SW480 (cell line): ENCODE measurements around the gene CRACR2A.

ENCODE experiments used
- DNase-seq: peaks from one replicate; pipeline ENCODE4 v3.0.0-alpha.2; 2016; ENCODE audit warnings: low spot score

The CRACR2A gene

DNA sequence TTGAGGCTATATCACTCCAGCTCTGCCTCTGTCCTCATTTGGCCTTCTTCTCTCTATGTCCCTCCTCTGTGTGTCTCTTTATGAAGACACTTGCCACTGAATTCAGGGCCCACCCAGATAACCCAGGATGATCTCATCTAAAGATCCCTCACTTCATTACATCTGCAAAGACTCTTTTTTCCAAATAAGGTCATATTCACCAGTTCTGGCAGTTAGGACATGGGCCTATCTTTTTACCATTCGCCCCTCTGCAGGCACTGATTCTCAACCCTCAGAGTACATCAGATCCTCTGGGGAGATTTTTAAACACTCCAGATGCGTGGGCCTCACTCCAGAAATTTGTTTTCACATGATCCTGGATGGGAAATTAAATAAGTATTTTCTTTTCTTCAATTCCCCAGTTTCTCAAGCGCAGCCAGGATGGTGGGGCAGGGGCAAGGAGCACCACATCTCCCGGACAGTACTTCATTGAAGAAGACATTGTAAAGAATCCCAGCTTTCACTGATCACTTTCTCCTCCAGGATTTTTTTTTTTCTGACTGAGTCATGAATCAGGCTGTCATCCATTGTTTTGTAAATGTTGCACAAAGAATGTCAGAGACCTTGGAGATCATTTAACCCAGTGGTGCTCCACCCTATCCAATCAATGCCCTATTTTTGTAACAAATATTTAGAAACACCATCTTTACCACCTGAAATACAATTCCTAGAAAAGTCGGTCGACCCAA is 27.4 kb downstream of the CRACR2A start:
- no peak for DNase-seq

DNA sequence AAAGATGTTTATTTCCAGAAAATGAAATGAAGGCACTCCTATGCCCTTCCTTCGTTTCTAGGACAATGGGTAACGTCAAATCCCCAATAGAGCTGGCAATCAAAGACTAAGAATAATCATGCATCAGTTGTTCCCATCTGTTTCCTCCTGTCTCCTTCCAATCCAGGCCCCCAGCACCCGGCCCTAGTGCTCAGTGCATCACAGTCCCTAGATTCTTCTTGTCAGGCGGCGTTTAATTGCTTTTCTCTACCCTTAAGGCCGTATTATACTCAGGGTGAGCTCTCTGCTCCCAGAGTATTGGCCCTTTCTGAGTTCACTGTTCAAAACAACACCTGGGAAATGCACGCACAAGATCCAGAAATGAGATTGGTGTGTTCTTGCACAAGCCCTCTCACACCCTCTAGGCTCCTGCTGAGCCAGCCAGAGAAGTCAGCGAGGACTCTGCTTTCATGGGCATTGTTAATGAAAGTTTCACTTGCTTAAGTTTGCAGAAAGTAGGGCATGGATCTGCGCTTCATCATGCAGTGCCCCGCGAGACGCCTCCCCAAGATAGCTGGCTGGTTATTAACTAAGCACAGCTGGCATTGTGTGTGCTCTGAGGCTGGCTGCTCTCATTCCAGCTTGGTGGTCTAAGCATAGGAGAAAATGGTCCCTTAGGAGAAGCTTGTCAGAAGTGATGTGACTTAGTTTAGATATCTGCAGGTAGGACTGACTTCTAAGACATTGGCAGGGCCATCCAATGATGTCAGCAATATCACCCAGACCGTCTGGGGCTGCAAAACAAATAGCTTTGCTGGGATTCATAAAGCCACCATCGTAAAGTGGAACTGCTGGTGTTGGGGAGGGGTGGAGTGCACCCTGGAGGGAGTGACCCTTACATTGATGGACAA is 28.7 kb downstream of the CRACR2A start:
- DNase-seq: no peak

DNA sequence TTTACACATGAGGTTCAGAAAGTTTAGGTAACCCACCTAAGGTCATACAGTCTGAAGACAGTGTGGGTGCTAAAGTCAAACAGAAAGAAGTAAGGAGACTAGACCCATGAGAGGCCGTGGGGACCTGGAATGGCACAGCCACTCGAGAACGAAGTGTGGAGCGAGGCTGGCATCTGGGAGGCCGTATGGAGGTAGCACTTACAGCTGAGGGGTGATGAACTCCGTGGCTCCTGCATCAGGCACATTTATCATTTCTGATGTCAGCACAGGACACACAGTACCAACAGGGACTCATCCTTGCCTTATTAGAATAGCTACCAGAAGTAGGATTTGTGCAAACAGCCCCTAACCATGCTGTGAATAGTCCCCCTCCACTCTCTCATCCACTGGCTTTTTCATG is 30.5 kb downstream of the CRACR2A start:
- no peak for DNase-seq

DNA sequence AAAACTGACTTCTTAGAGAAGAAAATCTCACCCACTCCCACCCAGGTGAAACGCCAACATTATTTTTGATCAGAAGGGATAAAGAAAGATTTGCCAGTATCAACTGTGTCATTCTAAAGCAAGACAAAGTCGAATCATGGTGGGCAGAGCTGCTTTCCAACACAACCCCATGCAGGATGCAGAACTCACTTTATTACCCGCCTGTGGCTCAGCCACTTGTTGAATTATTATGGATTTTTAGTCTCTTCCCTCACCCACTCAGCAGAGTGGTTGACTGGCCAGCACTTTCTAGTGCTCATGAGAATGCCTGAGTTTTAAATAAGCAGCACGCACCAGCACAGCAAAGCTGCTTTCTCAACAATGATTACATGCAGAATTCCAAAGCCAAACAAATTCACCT is 32.1 kb downstream of the CRACR2A start:
- DNase-seq: no peak

DNA sequence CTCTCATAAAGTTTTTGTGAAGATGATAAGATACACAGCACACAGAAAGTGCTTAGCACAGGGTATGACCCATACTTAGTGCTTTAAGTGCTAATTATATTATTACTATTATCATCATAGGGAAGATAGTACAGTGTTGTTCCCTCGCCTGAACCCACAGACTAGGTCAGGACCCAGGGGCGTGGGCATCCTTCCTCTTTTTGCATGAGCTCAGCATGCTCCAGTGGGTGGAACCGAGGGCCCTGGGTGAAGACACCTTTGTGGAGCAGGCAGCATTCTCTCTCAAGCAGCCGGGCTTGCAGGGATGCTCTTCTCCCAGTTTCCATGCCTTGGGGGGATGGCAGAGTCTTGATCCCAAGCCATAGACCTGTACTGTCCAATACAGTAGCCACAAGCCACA is 34.8 kb downstream of the CRACR2A start:
- no peak for DNase-seq

DNA sequence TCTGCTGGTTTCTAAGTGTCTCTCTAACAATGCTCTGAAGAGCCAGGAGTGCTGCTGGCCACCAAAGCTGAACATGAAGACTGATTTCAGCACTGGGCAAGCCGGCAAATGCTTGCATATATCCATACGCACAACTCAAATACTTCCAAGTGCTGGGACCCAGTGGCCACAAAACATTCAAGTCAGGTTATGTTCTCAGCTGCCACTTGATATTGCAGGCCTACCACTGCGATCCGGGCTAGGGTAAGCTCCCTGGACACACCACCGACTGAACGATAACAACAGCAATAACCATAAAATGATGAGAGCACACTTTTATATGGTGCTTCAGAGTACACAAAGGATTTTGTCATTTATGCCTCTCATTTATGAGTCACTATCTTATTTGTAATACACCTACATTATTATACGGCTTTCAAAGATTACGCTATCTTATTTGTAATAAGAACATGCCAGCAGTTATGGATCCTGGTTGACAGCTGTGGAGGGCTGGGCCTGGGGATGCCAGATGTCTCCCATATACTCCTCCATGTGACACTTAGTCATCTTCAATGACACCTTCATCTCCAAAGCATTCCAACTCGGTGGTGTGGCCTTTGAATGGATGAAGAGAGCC is 35.5 kb downstream of the CRACR2A start:
- no peak for DNase-seq

DNA sequence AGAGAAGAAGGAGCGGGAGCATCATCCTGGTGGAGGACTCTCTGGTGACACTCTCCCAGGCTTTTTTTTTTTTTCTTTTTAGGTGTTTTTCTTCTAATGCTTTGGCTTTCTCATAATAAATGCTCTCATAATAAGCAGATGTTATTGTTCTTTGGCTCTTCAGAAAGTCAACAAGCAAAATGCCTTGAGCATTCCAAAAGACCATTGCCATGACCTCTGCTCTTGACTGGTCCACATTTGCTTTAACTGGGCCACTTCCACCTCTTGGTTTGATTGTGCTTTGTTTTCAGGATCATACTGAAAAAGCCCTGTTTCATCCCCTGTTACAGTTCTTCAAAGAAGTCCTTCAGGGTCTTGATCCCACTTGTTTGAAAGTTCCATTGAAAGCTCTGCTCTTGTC is 36.9 kb downstream of the CRACR2A start:
- DNase-seq: no peak

DNA sequence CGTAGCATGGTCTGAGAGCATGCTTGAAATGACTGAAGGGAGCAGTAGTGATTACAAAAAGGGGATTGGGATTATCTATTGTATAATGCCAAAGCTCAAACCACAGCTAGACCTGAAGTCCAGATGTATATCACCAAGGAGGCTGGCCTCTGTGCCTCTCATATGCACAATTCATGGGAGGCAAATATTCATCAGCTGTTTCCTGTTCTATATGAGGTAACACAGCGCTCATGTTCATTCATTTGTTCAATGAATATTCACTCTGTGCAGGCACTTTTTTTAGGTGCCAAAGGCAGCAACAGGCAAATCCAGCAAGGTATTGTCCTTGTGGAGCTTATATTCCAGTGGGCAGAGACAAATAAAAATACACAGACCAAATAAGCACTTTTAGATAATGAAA is 39.0 kb downstream of the CRACR2A start:
- DNase-seq: no peak

DNA sequence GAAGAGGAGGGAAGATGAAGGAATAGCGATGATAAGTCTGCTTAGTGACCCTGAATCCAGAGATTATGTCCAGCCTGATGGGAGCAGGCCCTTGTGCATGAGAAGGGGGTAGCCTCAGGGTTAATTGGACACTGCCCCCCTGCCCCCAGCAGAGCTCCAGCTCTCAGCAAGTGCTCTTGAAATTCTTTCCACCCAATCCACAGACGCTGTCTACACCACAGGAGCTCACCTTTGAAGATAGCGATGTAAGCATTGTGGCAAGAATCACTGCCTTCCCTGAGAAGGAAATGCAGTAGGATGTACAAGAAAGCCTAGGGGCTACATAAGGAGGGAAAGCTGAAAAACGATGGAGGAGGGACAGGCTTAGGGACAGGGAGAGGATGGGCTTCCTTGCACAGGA is 39.4 kb downstream of the CRACR2A start:
- DNase-seq: no peak

DNA sequence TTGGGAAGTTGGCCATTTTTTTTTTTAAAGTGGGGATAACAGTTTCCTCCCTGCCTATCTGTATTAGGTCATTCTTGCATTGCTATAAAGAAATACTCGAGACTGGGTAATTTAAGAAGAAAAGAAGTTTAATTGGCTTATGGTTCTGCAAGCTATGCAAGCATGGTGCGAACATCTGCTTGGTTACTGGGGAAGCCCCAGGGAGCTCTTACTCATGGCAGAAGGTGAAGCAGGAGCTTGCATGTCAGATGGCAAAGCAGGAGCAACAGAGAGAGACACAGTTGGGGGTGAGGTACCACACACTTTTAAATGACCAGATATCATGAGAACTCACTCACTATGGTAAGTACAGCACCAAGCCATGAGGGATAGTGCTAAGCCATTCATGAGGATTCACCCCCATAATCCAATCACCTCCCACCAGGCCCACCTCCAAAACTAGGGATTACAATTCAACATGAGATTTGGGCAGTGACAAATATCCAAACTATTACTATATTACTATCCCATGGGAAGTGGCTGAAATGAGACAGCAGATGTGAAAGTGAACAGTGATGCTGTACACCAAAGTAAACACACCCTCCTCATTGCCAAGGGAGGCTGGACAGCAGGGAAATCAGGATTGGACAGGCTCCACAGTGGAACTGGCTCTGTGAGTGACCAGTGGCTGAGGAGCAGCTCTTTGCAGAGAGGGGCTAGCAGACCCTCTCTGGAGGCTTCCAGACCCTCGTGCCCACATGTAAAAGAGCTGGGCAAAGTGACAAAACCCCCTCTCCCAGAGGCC is 40.5 kb downstream of the CRACR2A start:
- DNase-seq: no peak

DNA sequence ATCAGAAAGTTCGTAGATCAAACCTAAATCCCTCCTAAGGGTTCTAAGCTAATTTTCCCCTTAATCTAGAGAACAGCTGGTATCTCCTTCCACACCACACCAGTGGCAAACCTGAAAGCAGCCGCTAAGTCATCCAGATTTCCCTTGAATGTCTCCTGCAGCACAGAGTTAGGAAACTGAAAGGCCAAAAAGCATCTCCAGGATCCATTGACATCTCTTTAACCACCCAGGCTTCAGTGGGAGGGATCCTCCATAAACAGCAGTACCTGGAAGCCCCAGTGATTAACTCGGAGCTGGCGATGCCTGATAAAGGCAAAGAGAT is 47.6 kb downstream of the CRACR2A start:
- DNase-seq: no peak

DNA sequence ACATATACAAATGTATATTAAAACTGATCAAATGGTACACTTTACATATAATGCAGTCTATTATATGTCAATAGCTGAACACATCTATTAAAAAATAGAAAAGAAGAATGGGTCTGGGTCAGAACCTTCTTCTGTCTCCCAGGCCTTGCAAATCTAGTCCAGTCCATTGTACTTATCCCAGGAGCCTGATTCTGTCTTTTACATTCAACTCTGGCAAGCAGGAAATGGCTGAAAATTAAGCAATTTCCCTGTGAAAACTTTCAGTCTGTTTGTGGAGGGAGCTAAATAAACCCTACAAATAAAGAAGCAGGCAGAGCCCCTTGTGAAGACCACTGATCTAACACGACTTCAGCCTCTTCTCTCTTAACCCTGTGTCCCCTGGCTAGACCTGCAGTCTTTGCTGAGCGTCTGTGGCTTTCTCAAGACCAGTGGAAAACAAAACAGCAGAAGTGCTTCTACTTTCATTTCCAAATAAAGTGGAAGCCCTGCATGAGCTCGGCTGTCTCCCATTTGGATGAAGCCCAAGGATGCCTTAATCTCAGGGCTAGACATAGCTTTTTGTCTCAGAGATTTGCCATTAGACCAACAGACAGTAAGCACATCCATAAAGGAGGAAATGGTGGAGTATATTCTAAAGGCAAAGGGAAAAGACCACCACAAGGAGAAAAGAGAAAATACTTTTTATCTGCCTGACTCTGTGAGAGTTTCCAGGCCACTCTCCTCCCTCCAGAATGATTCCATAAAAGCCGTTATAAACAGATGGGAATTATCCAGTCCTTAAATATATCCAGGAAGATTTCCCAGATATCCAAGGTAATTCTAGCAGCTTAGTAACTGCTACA is 48.2 kb downstream of the CRACR2A start:
- DNase-seq: no peak

DNA sequence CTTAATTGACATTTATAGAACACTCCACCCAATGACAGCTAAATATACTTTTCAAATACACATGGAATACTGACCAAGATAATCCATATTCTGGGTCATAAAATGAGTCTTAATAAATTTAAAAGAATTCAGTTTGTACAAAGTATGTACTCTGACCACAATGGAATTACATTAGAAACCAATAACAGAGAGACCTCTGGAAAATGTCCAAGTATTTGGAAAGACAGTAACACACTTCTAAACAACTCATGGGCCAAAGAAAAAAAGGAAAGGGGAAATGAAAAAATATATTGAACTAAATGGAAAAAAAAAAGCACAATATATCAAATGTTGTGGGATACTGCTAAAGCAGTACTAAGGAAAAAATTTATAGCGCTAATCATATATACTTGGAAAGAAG is 52.0 kb downstream of the CRACR2A start:
- DNase-seq: no peak

DNA sequence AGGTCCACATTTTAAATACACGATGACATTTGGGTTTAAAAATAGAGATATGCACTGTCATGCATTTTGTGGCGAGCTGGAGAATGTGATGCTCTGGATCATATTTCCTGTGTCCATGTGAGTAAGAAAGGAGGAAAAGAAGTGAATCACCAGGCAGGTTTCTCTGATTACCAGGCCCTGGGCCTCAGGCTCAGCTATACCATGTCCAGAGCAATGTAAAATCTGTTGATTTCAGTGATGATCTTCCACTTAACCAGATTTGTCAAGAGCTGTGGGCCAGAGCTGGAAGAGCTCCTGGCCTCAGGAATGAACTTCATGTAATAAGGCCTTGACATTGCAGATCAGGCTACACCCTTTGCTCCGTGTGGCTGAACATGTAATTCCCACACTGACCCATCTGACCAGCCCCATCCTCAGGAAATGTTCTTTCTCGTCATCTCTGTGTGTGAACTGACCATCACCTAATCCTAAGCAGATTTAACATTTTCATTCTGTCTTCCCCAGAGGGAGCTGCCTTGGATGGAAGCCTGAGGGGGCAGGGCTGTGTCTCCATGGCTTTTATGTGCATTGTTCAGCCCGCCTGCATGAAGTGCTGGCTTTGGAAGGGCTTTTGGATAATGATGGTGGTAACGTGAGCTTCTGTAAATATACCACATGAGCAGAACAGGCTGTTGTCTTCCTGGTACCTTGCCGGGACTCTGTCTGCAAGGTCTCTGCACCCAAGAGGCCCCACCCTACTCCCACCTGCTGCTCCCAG is 54.5 kb downstream of the CRACR2A start:
- DNase-seq: peak; percentile 26

DNA sequence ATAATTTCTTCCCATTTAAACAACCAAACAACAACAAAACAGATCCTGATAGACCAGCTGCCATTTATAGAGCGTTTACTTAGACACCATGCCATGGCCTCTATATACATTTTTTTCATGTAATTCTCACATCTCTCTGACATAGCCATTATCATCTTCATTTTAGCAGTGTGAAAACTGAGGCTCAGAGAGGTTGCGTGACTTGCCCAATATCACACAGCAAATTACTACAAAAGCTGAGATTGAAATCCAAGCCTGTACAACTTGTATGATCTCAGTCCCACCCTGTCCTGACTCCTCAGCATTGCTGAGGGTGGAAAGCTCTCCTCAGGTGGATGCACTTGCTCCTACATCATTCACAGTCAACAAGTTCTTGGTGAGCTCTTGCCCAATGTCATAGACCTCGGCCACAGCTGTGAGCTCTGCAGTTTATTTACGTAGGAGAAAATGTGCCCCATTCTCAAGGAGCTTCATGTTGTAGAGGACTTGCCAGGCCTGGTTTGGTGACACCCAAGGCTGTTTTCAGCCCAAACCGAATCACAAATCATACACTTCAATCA is 55.5 kb downstream of the CRACR2A start:
- no peak for DNase-seq

DNA sequence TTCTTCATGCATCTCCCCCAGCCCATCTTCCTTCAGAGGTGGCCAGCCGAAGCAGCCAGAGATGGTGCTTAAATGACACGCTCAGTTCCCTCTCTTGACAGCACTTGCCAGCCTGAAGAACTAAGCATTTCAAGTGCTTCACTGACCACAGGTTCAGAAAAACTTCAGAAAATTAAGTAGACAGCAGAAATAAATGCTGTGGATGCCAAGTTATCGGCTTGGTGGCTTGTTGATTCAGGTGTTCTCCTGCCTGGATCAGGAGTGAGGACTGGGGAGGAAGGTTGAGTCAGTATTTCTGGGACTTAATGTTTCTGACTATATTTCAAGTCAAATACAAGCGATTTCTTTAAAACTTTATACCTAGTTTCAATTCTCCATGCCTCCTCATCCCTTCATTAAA is 58.2 kb downstream of the CRACR2A start:
- DNase-seq: no peak

DNA sequence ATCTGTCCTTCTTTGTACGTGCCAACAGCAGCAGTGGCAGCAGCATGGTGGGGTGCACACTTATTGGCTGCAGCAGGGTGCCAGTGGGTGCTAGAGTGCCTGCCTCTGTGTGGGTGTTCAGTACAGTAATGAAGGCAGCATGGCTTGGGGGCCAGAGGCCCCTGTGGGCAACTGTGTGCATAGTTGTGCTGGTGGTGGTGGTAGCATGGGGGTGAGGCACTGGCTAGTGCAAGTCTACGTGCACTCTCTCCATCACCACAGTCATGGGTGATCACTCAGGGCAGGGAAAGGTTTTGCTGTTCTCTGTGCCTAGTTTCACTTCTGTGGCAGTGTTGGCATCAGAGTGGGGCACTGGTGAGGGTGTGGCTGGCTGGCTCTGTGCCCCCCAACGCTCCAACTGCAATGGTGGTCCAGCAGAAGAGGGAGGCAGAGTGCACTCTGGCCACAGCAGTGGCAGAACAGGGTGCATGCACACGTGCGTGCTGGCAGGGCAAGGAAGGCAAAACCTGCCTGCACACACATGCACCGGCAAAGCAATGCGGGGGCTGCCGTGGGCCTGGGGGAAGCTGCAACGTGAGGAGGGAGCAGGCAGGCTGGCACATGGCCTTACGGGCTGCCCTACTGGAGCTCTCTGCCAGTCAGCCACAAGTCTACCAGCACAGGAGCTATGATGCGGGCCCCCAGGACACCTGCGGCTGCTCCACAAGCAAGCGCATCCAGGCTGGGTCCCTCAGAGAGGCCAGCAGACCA is 60.1 kb downstream of the CRACR2A start:
- DNase-seq: no peak

DNA sequence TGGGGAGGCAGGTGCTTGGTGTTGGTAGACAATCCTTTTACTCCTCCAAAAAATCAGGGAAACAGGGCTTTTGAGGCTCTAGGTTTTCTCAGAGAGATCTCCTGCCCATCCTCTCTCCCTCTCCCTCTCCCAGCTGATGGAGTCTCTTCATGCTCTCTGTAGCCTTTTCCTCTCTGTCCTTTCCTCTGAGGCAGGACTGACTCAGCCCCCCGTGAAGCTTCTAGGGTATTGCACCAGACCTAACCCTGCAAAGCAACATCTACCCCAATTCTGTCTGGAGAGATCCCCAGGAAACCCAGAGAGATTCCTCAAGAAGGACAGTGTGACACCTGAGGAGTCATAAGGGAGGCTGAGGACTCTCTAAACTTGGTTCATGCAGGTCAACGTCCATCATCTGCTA is 66.4 kb downstream of the CRACR2A start:
- no peak for DNase-seq

DNA sequence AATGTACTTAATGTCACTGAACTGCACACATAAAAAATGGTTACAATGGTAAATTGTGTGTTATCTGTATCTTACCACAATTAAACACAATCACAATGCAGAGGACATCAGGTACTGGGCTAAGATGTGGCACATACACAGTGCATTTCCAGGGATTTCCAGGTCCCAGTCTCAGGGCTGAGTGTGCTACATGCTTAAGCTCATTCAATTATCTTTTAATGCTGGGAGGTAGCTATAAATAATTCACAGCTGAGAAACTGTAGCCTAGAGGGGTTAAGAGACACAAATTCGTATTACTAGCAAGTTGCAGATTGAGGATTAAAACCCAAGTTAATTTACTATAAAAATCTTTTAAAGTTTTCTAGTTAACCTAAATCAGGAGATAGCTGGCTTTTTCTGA is 67.1 kb downstream of the CRACR2A start:
- no peak for DNase-seq
